Fibroblast of skin of back (primary cell): ENCODE measurements around the gene CAPS. TPM values are rescaled to one million over a fixed set of nuclear protein-coding genes. Genes with fewer than 3 reads are reported as not detected.
"Not testable (repeated sequence)": the region's sequence is repeated elsewhere in the genome, so short reads cannot be mapped to it uniquely, and the experiment has no call there.

Experiments
- DNase-seq: peaks from one replicate; pipeline ENCODE4 v3.0.0-alpha.2; 2013
- polyA plus RNA-seq, 2 experiments: library from polyadenylated mRNA; unstranded; fragments of 120-200 nt; gene quantifications; one replicate each; pipeline ENCODE4 v1.2.1, GENCODE V29; 2013; ENCODE audit not compliant: insufficient read length in 2 of 2

Gene CAPS
- 3.3 TPM for polyA plus RNA-seq (2013, experiment 1 of 2; ENCODE audit: insufficient read length)
- polyA plus RNA-seq (2013, experiment 2 of 2; ENCODE audit: insufficient read length): 4.3 TPM

DNA sequence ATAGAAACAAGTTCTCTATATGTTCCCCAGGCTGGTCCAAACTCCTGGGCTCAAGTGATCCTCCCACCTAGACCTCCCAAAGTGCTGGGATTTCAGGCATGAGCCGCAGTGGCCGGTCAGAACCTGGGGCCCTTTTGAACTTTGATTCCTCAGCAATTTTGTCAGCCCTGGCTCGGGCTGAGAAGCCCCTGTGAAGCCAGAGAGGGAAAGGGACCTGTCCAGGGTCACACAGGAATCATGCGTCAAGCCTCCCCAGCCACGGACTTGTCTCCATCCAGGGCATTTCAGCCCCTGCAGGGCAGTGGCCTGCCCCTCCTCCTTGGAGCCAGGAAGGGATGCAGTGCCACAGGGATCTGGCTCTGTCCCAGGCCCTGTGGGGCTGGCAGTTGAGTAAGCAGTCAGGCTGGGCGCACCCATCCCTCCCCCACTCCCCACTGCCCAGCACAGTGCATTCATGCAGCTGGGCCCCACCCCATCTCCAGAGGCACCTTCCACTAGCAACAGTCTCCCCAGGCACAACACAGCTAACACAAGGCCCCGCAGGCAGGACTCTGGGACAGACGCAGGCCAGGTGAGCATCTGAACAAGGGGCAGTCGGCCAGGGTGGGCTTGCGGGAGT lies at the start of gene CAPS:
CAPS (plus strand) TSS at position 516 of the 619 bp plus-strand sequence. CDS start 153 bp downstream, outside the sequence.
- DNase-seq: peak; percentile 83

DNA sequence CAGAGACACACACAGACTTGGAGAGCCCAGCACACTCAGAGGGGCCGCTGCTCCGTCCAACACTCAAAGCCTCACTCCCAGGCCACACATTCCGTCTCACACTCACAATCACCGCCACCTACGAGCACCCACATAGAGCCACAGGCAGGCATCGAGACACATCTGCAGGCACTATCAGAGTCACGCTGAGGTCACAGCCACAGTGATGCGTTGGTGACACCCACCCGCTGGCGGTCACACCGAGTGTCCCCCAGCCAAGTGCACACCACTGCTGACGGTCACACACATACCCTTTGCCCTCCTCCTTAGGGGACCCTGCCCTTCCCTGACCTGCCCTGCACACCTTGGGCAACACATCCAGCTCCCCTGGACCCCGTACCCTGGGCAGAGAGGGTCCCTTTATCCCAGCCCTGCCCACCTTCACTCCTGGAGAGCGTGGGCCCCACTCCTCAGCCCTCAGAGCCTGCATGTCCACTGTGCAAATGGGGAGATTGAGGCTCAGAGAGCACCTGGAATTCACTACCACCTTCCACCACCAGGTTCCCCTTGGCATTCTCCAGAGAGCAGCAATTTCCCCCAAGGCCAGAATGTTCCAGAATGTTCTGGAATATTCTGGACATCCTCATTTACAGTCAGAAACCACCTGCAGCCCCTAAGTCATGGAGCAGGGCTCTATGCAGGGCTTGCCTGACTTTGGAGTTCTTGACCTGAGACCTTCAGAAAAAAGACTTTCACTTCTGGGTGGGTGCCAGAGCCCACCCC lies 49.1 kb upstream of the CAPS start:
- no peak for DNase-seq

GRCh38 chr19:5865772-5866171 lies 48.3 kb upstream of the CAPS start:
- DNase-seq: no peak

GRCh38 chr19:5867201-5868136 lies 46.6 kb upstream of the CAPS start:
- DNase-seq: no peak

GRCh38 chr19:5870986-5871394 lies 43.1 kb upstream of the CAPS start:
- no peak for DNase-seq

DNA sequence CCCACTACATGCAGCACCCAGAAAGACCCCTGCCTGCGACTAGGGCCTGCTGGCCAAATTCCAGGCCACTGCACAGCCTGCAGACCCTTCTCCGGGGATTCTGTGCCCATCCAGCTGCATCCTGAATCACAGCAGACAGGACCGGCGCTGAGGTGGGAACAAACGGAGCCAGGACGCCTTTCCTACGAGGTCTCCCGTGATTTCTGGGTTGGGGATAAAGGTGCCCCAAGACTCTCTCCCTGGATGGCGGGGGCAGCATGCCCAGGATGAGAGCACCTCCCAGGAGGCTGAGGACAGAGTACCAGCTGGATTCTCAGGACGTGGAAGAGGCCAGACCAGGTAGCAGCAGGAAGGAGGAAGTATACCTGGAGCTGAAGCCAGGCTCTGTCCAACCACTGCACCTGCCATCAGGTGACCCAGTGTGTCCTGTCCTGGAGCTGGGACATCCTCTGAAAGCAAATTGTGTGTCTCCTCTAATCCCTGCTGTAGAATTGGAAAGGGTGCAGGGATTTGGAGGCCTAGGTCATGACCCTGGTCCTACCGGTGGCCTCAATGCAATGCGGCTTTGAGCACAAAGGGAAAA lies 40.3 kb upstream of the CAPS start:
- DNase-seq: no peak

DNA sequence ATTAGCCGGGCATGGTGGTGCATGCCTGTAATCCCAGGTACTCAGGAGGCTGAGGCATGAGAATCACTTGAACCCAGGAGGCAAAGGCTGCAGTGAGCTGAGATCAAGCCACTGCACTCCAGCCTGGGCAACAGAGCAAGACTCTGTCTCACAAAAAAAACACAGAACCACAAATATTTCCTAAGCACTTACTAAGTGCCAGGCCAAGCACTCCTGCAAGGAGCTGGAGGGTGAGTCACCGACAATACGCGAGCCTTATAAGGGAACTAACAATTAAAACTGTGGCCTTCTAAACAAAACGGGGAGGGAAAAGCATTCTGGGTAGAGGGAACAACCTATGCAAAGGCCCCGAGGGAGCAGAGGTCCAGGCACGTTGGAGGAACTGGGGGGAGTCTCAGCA lies 39.6 kb upstream of the CAPS start:
- peak; percentile 64 for DNase-seq

DNA sequence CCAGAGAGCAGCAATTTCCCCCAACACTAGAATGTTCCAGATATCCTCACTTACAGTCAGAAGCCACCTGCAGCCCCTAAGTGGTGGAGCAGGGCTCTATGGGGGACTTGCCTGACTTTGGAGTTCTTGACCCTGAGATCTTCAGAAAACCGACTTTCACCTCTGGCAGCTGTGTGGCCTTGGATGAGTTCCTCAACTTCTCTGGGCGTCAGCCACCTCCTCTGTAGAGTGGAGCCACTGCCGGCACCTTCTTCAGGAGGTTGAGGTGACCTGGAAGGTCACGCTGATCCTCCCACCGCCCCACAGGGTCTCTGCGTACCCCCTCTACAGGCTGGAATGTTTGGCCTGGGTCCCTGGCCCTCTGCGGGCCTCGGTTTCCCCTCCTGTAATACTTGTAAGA lies 36.6 kb upstream of the CAPS start:
- no peak for DNase-seq

DNA sequence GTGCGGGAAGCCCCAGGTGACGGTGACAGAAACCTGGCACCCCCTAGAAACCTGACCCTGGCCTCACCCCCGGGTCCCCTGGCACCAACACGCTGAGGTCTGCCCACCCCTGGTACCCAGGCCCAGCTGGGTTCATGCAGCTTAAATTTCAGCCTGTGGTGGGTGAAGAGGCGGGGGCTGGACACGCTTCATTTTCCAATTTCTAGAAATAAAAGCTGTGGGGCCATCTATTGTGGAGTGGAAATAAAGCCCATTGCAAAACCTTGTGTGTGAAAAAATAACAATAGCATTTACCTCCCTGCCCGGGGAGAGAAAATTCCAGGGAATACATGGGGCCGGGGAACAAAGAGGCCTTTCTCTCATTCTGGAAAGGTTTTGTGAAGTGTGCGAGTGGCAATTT lies 36.2 kb upstream of the CAPS start:
- no peak for DNase-seq

- no peak for DNase-seq
These were observed 33.9 kb upstream of the CAPS start for GRCh38 chr19:5880196-5880595.

GRCh38 chr19:5880604-5881078 lies 33.4 kb upstream of the CAPS start:
- peak; percentile 88 for DNase-seq

DNA sequence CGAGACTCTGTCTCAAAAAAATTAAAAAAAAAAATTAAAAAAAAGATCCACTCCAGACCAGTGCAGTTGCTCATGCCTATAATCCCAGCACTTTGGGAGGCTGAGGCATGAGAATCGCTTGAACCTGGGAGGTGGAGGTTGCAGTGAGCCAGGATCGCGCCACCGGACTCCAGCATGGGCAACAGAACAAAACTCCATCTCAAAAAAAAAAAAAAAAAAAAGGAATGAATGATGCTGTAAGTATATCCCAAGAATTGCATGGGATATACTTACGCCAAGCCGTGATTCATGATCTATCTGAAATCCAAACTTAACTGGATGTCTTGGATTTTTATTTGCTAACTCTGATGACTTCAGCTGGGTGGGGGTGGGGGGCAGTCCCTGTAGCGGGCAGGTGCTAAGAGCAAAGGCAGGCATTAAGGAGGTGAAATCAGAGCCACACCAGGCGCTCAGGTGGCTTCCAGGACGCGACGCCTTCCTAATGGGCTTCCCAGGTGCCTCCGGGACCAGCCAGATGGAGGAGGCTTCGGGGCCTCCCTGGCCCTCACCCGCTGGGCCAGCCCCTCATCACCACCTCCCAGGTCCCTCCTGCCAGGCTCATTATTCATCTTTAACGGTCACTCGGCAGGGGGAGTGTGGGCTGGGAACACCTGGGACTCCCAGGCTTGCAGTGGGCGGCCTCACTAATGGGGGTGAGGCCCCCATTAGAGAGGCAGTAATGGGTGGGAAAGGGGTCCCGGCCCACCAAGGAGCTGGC lies 32.3 kb upstream of the CAPS start:
- no peak for DNase-seq

DNA sequence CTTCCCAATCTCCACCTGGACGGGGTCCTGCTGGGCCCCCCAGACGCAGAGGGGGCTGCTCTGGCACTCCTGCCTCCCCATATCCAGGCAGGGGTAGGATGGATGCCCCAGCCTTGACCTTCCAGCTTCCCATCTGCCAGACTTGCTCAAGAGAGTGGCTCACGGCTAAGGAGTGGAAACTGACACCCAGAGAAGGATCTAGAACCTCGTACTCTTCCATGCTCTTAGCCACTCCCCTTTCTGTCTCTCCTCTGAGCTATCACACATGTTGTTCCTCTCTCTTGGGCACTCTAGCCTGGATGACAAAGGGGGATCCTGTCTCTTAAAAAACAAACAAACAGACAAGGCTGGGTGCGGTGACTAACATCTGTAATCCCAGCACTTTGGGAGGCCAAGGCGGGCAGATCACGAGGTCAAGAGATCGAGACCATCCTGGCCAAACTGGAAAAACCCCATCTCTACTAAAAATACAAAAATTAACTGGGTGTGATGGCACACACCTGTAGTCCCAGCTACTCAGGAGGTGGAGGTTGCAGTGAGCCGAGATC lies 31.6 kb upstream of the CAPS start:
- DNase-seq: no peak

GRCh38 chr19:5883157-5883873 lies 30.7 kb upstream of the CAPS start:
- not testable (repeated sequence) for DNase-seq

- DNase-seq: not testable (repeated sequence)
These were observed 29.8 kb upstream of the CAPS start for GRCh38 chr19:5884065-5884811.

DNA sequence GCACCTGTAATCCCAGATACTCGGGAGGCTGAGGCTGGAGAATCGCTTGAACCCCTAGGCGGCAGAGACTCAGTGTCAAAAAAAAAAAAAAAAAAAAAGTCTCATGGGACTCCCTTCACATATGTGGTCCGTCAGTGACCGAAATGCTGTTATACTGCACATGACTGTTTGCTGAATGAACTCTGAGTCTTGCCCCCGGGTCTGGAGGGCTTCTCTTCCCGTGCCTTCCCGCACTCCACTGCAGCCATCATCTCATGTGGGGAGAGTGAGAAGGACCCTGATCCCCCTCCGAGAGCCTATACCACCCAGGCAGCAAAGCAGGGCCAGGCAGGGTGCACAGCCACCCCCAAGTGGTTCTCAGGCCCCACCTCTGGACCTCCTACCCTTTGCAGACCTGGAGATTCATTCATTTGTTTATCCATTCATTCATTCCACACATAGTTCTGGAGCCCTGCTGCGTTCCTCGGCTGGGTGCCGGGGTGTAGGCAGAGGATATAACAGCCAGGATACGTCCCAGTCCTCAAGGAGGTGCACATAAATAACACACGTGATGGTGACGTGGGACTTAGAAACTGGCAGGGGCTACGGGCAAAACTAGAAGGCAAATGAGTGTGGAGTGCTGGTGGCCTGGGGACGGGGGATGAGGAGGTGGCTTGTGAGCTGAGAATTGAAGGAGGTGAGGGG lies 24.6 kb upstream of the CAPS start:
- DNase-seq: no peak

GRCh38 chr19:5890099-5890498 lies 24.0 kb upstream of the CAPS start:
- DNase-seq: no peak

- no peak for DNase-seq
These were observed 22.5 kb upstream of the CAPS start for GRCh38 chr19:5891572-5891937.
